HG03103 (cell line): ENCODE data around the gene NUDT16L1.

Source experiments
- ATAC-seq: cut with Tn5 transposase; IDR thresholded peaks from one replicate; pipeline ENCODE4 v1.9.1; 2021; ENCODE audit warnings: low read depth; ENCODE audit not compliant: unreplicated experiment

NUDT16L1 gene

DNA sequence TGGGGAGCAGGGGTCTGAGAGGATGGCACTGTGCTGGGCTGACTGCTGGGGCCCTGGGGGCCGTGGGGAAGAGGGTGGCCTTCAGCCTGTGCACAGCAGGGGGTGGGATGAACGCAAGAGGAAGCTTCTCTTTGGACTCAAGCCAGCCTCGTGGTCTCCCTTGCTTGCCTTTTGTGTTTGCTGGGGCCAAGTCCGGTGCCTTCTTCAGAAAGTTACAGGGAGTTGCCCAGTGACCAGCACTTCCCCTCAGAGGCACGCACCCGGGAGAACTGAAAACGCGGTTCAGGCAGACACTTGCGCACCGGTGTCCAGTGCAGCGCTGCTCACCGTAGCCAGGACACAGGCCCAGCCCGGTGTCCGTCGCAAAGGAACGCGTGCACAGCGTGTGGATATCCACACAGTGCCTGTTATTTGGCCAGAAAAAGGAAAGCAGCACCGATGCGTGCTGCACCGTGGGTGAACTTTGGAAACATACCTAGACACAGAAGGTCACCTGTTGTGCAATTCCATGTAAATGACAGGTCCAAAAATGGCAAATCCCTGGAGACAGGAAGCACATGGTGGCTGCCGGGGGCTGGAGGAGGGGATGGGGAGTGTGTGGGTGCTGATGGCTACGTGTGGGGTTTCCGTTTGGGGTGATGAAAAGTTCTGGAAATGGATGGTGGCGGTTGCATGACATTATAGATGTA is 29.4 kb upstream of the NUDT16L1 start:
- no peak for ATAC-seq

DNA sequence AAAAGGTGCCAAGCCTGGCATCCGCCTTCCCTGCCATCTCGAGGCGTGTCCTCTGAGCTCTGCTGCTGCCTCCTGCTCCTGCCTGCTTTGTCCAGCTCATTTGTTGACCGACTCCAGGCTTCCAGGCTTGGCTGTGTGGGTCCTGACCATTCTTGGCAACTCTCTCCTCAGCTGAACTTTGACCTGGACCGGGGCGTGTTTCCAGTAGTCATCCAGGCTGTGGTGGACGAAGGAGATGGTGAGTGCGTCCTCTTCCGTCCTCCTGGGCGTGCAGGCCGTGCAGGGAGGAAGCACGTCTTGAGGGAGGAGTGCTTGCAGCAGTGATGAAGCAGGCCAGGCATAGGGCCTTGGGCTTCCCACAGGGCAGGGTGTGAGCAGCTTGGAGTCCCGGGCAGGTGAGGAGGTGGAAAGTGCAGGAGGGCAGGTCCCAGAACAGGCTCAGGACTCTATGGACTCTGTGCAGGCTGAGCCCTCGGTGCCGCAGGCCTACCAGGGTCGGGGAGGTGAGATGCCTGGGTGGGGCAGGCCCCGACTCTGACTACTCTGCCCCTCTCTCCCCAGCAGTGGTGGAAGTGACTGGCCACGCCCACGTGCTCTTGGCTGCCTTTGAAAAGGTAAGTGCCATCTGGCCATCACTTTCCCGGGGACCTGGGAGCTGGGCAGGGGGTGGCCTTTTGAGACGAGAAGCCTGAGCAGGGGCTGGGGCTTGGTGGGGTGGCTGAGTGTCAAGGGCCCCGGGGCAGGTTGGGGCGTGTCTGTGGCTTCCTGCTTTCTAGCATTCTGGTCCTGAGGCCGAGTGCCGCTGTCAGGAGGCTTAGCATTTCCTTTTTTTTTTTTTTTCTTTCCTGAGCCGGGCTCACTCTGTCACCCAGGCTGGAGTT is 28.6 kb upstream of the NUDT16L1 start:
- no peak for ATAC-seq

DNA sequence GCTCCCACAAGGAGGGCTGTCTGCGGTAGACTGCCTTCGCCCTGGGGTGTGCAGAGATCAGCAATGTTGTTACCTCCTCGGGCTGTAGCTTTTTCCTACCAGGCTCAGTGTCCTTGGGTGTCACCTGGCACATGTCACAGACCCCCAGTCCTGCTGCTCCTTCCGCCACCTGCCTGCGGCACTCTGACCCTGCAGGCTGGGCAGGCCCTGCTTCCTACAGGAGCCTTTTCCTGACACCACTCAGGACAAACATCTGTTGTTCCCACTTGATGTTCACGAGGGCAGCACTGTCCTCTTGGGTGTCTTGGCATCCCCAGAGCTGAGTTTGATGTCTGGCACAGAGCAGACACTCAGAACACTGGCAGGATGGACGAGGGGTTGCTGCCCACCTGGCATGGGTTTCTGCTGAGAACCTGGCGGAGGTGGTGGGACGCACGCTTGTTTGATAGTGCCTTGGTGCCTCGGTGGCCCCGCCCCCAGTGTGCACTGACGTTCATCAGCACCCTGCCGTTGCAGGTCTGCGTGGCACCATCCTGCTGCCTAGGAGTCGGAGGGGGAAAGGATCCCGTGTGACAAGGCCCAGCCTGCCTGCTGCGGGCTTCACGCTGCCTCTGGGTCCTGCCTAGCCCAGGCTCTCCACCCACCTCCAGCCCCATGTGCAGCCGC is 26.7 kb upstream of the NUDT16L1 start:
- ATAC-seq = no peak

DNA sequence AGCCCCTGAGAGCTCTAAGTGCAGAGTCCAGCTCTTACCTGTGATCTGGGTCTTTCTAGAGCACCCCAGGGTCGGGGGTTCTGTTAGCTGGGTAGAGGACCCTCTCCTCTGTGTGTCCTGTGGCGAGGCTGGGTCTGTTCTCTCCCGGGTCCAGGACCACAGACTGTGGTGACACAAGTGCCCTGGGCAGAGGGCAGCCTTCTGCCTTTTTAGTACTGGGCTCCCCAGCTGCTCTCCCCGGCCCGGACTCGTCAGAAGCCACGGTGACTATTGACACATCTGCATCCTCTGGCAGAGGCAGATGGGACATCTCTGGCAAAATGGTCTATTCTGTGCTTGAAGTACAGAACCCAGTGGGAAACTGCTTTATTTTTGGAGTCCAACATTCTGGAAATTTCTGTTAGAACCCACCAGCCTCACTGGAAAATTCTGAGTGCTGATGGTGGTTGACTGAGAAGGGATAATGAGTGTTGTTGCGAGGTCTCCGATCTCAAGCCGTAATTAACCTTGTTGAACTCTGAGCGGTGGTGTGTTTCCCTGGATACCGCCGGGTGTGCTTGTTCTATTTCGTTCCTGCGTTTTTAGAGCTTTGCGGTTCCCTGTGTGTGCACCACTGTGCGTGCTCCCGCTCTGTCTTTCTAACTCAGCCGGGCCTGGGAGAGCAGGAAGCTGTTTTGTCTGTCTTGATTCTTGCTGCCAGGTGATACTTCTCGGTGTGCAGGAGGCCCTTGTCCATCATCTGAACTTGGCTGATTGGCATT is 26.0 kb upstream of the NUDT16L1 start:
- no peak for ATAC-seq

DNA sequence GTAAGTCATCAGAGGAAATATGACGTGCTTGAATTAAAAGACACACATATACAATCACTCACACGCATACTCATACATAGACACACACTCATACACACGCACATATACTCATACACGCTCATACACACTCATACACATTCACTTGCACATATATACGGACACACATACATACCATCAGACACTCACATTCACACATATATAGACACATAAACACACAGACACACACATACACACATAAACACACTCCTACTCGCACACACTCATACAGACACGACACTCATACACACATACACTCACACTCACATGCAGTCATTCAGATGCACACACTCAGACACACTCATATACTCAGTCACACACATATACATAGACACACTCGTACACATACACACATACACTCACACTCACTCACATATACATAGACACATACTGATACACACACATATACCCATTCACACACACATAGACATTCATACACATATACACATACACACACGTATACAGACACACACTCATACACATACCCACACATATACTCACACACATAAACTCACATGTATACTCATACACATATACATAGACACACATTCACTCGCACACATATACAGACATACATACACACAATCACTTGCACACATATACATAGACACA is 24.9 kb upstream of the NUDT16L1 start:
- no peak for ATAC-seq

DNA sequence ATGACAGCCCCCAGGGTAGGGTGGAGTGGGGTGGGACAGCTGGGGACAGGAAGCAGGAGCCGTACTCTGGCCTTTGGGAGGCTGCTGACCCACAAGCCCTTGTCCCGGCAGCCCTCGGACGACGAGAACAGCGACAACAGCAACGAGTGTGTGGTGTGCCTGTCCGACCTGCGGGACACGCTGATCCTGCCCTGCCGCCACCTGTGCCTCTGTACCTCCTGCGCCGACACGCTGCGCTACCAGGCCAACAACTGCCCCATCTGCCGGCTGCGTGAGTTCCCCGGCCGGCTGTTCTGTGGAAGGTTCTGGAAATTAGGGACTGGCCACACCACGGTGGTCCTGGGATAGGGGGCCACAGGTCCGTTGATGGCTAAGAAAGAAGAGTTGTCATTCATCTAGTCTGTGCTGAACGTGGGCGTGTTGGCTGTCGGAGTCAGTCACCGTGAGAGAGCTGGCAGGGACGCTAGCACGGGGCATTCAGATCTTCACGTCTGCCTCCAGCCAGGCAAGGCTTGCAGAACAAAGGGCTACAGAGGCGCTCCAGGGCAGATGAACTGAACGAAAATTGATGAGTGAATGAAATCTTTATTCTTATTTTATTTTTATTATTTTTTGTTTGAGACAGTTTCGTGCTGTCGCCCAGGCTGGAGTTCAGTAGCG is 19.8 kb upstream of the NUDT16L1 start:
- ATAC-seq = no peak

DNA sequence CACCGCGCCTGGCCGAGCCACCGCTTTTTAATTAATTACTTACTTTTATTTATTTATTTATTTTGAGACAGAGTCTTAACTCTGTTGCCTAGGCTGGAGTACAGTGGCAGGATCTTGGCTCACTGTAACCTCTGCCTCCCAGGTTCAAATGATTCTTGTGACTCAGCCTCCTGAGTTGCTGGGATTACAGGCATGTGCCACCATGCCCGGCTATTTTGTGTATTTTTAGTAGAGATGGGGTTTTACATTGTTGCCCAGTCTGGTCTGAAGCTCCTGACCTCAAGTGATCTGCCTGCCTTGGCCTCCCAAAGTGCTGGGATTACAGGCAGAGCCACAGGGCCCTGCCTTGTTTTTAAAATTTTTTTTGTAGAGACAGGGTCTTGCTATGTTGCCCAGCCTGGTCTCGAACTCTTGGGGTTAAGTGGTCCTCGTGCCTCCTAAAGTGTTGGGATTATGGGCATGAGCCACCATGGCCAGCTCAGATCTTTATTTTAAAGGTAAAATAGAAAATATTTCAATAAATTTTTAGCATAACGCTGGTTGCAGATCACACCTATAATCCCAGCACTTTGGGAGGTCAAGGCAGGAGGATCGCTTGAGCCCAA is 18.3 kb upstream of the NUDT16L1 start:
- no peak for ATAC-seq

DNA sequence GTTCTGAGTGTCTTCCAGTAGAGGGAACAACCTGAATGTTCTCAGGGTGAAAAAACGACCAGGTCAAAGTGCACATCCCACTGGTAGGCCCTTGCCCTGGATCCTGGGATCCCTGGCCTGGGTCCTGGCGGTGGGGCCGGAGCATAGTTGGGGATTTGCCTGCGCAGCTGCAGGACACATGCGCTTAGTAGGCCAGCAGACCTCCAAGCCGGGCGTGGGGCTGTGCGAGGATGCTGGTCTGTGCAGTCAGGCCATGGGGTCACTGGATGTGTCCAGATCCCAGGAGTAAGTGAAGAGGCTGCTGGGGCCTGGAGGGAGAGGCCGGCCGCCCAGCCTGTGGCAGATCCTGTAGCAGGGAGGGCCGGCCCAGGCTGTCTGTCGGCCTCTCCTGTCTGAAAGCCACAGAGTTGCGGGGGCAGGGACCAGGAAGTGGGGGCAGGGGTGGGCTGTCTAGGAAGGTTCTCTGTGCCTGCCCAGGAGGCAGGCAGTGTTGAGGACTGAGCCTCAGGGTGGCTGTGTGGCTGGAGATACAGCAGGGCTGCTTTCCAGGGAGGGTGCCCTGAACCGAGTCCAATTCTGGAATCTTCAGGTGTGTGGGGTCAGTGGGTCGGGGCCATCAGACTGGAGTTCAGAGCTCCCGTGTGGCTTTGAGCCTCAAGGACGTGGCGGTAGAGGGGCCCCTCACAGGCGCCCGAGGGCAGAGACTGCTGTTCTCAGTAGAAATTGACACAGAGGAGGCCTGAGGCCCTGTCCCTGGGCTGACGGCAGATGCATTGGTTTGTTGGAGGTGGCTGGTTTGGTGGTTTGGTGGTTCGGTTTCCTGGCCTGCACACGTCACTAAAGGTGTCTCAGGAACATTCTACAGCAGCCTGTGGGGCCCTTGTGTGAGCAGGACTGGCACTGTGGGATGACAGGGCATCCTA is 17.2 kb upstream of the NUDT16L1 start:
- no peak for ATAC-seq

DNA sequence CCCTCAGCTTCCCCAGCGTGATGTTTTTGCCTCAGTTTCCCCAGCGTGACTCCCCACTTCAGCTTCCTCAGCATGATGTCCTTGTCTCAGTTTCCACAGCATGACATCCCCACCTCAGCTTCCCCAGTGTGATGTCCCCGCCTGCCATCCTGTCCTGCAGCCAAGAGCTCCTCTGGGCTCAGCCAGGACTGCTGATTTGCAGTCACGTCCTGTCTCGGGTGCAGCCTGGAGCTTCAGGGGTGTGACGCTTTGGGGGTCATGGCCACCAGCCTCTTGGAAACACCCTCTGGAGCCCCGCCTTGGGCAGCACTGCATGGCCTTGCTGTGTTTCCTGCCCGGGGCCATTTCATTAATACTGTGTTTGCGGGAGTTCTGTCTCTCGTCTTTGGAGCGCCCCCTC is 16.5 kb upstream of the NUDT16L1 start:
- no peak for ATAC-seq

DNA sequence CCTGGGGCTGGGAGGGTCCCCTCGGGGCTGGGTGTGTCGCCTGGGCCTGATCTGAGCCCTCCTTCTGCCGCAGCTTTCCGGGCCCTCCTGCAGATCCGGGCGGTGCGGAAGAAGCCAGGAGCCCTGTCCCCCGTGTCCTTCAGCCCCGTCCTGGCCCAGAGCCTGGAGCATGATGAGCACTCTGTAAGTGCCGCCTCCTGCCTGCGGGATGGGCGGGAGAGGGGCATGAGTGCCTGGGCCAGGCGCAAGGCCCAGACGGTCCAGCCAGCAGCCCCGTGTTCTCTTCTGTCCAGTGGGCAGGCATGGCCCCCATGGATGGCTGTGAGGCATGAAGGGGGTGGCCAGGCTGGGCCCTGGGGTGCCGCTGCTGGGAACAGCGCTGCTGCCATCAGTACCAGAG is 16.0 kb upstream of the NUDT16L1 start:
- no peak for ATAC-seq

DNA sequence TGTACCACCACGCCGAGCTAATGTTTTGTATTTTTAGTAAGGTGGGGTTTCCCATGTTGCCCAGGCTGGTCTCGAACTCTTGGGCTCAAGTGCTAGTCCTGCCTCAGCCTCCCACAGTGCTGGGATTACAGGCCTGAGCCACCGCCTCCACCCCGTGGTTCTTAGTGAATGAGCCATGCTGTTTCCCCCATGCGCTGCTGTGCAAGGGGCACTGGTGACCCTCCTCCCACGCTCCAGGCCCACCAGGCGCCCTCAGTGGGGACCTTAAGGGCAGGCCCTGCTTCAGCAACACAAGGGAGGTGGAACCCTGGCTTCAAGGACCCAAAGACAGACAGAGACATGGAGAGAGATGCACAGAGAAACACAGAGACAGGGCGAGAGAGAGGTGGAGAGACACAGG is 15.4 kb upstream of the NUDT16L1 start:
- no peak for ATAC-seq

DNA sequence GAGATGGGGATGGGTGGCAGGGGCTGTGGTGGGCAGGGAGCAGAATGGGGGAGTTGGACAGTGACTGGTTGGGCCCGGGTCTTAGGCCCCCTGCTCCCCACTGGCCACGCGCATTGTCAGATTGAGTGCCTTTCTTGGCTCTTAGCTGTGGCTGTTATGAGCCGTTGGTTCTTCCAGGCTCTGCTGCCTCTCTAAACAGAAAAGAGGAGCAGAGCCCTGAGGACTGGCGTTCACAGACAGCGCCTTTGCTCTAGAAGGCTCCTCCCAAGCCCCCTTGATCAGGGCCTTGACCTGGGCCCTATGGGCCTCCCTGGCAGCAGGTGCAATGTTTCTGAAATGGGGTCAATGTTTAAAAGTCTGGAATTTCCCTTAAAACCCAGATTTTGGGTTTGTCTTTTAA is 14.8 kb upstream of the NUDT16L1 start:
- ATAC-seq = no peak

DNA sequence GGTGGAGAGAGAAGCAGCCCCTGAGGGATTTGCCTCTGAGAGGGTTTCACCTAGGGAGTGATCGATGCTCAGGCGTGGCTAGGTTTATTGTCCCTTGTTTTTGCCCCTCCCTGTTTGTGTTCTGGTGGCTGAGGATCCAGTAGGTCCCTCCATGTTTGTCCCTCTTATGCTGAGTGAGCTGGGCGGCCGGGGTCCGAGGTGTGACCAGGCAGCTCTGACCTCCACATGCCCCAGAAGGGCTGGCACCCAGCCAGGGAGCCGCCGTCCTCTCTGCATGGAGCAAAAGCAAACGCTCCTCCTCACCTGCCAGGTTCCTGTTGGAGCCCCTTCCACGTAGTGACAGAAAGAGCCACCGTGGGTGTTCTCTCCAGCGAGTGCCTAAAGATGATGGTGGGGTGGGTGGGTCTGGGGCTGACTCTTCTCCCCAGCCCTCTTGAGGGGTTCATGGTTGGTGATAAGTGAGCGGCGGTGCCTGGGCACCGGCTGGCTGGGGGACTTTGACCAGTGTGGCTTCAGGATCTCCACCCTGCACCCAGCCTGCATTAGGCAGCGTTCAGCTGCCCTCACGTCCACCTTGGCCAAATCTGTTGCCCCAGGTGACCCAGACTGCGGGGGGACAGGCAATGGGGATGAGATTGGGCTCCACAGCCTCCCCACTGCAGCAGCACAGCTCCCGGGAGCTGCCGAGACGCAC is 14.1 kb upstream of the NUDT16L1 start:
- no peak for ATAC-seq

DNA sequence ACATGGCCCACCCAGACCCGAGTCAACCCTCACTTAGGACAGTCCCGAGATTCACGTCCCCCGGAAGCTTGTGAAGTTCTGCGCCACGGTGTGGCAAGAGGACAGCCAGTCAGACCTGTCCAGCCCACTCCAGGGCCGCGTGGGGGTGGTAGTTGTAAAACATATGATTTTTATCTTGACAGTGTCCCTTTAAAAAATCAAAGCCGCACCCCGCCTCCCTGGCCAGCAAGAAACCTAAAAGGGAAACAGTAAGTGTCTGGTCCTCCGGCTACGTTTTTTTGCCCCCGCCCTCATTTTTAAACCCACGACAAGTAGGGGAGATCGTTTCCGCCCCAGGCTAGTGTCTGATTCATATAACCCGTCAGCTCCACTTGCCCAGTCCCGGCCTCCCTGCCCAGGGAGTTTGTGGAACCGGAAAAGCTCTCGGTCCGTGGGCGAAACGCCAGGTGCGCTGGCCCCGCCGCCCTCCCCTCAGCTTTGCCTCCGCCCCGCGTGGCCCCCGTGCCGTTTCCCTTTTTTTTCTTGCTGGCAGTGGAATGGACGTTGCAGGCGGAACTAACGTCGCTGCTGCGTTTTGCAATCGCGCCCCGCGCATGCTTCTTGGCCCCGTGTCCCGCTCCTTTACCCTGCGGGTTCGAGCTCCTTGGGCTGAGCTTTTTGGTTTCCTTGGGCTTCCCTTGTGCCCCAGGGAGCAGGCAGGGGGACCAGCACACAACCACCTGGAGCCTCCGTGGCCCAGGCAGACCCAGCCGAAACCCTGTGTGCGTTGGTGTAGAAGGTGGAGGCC is 13.3 kb upstream of the NUDT16L1 start:
- no peak for ATAC-seq

DNA sequence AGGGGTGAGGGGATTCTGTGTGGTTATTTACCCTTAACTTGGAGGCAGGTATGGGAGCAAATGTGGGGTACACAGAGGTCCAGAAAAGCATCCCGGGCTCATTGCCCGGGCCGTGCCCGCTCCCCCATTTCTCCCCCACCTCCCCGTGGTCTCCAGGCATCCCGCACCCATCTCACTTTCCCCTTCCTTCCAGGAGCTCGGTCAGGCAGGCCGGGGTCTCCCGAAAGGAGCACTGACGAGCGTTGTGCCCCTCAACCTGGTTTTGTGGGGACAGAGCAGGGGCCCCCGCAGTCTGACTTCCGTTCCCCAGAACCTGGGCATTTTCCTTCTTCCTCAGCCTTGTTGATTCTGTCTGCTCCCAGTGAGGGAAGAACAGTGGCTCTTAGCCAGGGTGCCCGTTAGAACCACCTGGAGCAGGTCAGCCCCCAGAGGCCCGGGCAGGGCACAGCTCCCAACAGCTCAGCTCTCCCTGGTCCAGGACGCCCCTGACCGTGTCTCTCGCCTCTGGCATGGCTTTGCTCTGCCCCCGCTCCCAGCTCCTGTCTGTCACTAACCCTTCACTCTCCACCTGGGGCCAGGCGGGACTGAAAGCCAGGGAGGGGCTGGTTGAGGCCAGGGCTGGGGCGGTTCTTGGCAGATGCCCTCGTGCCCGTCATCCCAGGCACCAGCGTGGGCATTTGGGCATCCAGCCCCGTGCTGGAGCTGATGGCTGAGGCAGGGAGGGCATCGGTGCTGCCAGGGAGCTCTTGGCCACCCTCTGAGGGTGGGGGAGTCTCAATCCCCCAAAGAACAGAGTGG is 12.5 kb upstream of the NUDT16L1 start:
- no peak for ATAC-seq

DNA sequence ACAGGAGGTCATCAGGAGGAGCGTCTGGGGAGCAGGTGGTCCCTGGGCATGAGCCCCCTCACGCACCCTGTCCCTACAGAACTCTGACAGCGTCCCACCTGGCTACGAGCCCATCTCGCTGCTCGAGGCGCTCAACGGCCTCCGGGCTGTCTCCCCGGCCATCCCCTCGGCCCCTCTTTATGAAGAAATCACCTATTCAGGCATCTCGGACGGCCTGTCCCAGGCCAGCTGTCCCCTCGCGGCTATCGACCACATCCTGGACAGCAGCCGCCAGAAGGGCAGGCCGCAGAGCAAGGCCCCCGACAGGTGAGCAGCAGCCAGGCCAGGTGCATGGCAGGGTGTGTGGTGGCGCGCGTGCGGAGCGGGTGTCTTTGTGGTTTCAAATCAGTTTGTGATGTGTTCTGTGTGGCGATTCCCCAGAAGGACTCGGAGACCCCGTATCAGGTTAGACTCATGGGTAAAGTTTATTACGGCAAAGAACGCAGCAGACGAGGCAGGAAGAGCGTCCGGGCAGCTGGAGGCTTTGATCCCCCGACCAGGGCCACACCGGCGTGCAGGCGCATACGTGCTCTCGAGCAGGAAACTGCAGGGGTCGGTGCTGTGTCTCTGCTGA is 11.8 kb upstream of the NUDT16L1 start:
- ATAC-seq = no peak
